GM18873 (cell line): ENCODE measurements around the gene C22orf39.
A peak's percentile ranks its signal among the peaks of the same experiment; 100 is the strongest.

Experiments
- ATAC-seq: cut with Tn5 transposase; IDR thresholded peaks from one replicate; pipeline ENCODE4 v1.9.1; 2021; ENCODE audit warnings: mild to moderate bottlenecking, moderate library complexity, moderate number of reproducible peaks; ENCODE audit not compliant: unreplicated experiment, low FRiP score

C22orf39 gene

DNA sequence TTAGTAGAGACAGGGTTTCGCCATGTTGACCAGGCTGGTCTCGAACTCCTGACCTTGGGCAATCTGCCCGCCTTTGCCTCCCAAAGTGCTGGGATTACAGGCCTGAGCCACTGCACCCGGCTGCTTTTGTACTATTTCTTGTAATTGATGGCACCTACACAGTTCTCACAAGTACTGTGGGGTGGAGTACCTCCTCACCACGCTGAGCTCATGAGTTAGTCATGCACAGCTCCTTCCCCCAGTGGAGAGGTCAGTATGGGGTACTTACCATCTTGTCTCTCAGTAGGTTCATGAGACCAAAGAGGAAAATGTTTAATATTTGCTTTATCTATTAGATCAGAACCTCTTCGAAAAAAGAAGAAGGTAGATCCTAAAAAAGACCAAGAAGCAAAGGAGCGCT lies 13.1 kb downstream of the C22orf39 start:
- ATAC-seq, result no peak

DNA sequence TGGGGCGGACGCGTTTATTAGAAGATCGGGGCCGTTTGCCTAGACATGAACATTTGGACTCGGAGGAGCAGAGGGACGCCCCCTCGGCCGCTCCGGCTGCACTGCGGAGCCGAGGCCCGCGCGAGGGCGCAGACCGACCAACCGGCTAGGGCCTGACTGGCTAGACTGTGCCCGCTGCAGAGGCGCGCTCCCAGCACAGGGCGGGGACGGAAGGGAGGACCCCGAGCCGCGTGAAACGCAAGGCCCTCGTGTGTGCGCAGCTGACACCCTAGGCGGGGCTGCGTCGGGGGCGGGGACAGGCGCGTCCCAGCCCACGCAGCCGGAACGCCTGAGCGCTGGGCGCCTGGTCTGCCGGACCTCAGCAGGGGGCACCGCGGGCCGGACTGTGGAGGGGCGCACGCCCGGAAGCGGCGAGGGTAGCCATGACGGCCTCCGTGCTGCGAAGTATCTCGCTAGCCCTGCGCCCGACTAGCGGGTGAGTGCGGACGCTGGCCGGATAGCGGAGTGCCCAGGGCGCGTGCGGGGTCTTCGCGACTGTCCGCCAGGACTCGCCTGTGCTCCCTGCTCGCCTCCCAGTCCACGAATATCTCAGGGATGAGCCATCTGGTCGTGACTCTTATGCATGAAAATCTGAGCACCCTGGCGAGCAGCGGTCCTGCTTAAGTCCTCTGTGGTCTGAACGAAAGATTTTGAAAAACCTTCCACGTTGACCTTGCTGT lies 15.2 kb downstream of the C22orf39 start, which contains the start of gene MRPL40:
Gene MRPL40, plus strand, starts transcription at position 413 of the 719 bp plus-strand sequence. Its CDS starts 10 bp downstream, at position 423.
- ATAC-seq, result peak; percentile 52

DNA sequence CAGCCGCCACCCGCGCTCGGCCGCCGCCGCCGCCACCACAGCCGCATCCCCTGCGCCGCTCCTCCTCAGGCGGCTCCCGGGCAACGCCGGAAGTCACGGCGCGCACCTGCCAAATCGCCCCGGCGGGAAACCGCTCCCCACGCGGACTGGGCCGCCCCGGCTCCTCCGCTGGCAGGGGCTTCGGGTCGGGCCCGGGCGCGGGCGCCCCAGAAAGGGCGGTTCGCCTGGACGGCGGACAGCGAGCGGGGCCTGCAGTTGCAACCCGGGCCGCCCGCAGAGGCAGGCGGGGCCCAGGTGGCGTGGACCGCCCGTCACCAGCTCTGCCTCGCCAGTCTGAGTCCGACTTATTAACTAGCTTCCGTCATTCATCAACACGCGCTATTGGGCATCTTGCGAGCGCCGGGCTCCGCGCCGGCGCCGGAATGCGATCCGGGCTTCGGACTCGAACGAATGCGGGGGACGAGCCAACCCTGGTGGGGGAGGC lies 15.8 kb downstream of the C22orf39 start, which contains the start of gene HIRA:
Gene HIRA, minus strand, starts transcription at position 85 of the 484 bp plus-strand sequence. CDS start 257 bp downstream, outside the sequence.
- peak; percentile 37 for ATAC-seq

DNA sequence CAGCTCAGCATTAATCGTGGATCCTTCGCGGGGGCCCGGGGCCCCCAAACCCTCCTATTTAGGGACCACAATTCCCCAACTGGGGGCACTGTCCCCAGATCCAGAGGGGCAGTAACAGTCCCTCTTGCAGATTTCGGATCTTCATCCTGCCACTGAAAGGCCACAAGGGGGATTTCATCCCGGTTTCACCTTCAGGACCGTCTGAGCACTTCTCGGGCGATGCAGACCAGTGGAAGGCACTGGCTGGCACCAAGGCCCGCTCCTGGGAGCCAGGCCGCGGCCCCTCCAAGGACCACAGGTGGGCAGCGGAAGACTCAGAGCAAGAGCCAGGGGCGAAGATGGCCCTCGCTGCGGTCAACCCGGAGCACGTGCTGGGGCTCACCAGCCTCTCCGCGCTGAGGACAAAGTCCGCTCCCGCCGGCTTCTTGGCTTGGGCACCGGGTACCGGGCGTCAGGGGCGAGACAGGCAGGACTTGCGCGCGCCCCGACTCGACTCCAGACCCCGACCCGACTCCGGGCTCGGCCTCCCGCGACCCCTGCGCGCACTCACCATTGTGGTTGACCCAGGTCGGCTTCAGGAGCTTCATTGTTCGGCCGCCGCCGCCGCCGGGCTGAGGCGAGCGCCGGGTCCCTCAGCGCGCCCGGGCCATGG lies 16.5 kb downstream of the C22orf39 start:
- no peak for ATAC-seq

DNA sequence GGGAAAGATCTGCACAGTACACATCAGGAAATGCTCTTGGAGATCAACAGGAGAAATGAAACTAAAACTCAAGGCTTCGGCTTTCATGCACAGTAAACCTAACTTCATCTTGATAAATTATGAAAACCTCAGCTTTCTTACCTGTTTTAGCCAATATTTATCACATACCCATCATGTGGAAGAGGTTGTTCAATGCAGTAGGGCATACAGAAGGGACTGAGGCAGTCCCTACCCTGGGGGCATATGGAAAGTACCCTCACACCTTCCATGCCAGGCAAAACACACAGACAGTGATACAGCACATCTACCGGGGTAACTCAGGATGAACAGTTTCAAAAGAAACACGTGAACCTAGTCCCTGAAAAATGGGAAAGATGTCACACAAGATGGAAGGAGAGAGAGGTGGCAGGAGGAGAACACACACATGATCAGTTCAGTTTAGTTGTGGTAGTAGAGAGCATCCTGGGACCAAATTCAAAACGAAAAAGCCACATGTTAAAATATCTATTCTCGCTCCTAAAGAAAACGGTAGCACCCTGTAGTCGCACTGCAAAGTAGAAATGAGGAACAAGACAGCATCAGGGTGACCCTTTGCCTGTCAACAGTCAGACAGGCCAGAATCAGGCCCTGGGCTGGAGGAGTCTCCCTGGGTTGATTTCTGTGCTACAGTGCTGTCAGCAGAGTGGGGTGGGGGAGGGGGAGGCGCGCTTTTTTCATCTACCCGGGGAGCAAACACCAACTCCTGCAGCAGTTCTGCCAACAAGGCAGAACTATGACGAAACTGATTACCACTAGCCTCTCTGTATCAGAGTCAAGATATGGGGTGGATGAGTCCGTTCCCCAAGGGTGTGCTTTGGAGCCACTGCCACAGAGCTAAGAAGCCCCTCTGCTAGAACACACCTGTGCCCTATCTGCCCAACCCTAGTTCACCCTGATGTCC lies 17.3 kb downstream of the C22orf39 start:
- no peak for ATAC-seq

DNA sequence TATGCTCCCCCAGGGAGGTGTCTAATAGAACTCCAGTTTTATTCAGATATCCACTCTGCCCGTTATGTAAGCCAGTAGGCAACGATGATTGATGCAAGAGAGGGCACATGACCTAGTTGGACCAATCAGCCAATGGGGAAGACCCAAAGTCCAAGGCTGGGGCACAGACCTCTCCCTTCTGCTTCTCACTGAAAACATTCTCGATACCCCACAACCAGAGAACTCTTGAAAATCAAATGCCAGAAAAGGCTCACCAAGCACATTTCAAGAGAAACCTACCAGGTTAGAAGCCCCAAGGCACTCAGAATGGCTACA lies 23.4 kb downstream of the C22orf39 start:
- no peak for ATAC-seq

DNA sequence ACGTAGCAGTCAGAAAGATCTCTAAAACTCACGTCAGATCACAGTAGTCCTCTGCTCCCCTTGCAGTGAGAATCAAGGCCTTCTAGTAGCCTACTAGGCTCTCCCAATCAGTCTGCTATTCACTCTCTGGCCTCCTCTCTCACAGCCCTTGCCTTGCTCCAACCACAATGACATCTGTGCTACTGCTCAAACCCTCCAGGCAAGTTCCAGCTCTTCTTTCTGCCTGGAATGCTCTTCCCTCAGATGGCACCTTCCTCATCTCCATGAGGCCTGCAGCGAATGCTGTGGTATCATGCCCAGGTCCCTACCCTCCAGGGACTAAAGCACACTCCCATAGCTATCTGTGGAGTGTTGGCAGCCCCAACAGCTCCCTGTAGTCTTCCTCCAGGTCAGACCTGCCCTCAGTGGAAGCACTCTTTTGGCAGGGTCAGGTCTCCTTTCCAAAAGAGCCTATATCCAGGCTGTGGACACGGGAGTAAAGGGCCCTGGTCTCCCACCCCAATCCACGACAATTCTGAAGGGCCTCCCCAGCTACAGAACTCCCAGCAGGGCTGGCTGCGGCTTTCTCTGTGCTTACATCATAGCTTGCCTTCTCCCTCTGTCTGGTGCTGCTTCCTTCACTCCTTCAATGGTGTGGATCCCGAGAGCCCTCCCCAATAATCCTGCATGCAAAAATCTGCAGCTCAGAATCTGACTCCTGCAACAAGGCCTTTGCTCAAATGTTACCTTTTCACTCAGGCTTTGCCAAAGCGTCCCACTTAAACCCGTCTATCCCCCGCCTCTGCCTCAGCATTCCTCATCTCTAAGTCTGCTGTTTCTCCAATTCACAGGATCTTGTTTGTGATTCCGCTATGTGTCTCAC lies 24.8 kb downstream of the C22orf39 start:
- no peak for ATAC-seq

DNA sequence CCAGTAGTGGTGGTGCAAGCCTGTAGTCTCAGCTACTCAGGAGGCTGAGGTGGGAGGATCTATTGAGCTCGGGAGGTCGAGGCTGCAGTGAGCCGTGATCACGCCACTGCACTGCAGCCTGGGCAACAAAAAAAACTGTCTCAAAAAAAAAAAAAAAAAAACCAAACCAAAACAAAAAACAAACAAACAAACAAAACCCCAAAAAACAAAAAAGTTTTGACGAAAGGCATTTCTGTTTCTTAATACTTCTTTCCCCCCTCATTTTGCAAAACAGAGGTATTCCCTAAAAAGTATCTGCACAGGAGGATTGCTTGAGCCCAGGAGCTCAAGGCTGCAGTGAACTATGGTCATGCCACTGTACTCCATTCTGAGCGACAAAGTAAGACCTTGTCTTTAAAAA lies 27.2 kb downstream of the C22orf39 start:
- no peak for ATAC-seq

DNA sequence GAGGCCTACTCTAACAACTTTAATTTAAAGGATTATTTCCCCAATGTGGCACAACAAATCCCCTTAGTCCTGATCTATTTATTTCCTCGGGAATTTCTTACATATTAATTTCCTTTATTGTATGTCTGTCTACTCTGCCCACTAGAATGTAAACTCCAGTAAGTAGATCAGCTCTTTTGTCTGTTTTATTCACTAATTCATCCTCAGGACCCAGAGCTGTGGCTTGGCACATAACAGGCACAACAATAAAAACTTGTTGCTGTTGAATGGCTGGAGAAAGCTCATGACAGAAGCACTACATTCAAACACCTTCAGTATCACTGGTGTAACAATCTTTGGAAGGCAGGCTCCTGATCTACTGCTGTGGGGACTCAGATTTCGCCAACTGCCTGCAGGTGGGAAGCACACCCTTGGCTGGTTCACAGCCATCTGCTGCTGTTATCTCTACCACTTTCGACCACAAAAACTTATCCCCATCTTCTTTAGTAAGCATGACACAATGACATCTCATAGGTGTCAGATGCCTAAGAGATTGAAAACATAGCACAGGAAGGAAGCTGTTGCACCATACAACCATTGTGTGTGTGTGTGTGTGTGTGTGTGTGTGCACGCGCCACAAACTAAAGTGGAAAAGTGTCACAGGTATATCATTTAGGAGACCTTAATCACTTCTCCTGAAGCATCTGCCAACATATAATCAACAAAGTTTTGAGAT lies 27.9 kb downstream of the C22orf39 start:
- no peak for ATAC-seq

DNA sequence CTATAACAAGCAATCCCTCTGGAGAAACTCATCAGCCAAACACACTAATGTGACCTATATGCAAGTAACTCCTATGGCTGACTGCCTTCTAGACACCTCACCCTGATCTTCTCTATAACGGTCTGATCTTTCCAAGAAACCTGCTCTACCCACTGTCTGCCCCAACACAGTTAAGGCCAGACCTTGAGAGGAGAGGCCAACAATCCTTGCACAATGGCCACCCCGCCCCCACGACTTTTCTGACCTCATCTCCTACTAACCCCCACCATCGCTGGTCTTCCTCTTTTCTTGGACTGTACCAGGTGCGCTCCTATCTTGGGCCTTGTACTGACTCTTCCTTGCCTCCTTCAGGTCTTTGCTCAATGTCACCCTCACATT lies 28.4 kb downstream of the C22orf39 start:
- ATAC-seq, result no peak

DNA sequence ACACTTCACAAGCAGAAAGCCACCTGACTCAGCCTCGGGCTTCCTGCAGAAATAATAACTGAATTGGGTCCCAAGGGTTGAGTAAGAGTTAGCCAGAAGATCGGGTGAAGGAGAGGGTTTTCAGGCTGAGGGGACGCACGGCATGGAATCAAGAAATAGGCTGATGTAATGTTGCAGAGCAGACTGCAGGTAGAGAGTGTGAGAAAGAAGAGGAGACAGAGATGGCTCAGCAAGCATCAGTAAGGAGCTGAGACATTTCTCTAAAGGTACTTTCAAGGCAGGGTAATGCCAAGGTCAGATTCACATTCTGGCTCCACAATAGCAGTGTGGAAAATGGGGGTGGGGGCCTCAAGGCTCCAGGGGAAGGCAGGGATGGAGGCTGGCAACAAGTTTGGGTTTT lies 34.6 kb downstream of the C22orf39 start:
- ATAC-seq, result no peak

DNA sequence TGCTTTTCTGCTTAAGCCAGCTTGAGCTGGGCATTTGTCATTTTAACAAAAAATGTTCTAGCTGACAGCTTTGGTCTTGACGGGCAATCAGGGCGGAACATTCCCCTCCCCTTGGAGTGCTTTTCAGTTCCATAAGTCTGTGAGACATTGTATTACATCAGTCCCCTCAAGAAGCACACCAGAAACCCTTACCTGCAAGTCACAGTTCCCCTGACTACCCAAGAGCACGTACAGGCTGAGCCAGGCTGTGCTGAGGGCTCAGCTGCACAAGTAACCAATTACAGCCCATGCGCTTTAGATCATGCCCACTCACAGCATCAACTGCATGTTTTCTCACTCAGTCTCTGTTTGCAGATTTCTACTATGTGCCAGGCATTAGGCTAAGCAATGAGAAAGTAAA lies 35.0 kb downstream of the C22orf39 start:
- no peak for ATAC-seq

DNA sequence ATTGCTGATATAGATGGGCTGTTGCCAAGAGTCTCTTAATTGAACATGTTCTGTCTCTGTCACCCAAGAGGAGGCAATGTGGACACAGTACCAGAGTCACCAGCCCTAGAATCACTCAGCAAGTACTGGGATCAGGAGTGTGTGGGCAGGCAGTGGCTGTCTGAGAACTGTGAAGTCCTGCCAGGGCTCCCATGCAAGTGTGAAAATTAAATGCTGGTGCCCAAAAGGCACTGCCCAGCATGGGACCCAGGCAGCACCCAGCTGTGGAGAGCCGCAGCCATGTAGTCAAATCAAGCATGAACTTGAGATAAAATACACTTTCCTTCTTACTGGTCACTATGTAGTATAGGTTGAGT lies 35.8 kb downstream of the C22orf39 start:
- ATAC-seq, result no peak

DNA sequence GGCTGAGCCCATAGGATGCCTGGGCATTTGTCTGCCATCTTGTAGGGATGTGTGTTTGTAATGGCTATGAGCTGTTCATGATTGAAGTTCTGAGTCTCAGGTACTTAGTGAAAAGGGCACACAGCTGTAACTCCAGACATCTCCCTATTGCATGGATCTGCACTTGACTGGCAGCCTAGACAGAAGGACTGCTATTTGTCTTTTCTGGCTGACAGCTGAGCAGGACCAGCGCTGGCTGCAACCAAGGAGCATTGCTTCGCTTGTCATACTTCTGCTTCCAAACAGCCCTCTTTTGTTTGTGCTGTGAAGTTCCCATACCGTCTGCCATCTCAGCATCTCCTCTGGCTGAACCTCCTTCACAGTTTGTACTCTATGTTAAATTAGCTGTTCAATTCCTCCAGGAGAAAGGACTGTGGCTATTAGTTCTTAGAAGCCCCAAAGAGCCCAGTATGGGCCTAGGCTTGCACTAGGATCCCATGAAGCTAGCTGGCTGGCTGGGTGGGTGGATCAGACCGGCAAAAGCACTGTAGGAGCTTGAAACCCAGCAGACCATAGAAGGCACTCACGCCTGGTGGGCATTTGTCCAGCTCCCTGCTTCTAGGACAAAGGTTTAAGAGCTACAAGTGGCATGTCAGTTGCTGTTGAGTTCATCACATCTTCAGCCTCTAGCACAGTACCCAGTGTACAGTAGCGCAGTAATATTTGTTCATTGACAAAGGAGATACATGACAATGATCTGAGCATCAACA lies 36.4 kb downstream of the C22orf39 start:
- no peak for ATAC-seq

DNA sequence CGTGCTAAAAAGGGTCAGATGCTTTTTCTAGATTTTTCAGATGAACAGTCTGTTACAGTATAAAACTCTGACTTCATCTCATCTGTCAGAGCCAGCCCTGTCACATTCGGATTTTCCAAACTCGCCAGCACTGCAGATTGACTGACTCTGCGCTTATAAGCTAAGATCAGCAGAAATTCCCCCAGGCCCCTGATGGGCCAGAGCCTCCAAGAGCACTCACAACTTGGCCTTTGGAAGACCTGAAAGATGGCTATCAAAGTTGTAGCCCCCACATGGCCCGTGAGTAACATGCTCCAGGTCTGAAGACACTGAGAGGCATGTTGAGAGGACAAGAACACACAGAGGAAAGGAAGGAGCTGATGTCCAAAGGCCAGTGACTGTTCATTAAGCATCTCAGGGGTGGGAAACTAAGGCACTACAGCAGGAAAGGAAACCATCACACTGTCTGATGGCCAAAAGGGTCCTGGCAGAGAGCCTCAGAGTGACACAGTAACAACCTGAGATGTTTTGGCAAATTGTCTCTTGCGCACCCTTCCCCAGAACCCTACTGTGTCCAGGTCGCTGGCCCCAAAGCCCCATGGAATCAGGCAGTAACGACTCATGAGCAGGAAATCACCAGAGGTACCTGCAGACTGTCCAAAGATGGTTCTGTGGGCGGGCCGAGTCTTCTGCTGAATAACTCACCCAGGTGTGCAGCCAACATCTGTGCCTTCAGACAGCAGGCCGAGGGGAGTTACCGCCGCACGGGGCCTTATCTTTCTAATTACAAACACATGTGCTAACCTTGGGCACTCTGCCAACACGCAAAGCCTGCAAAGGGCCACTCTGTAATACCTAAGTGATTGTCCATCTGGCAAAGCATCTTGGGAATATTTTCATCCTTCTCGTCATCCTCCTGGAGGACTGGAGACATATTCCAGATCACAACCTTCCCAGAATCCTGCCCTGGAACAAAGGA lies 39.6 kb downstream of the C22orf39 start:
- ATAC-seq, result no peak

DNA sequence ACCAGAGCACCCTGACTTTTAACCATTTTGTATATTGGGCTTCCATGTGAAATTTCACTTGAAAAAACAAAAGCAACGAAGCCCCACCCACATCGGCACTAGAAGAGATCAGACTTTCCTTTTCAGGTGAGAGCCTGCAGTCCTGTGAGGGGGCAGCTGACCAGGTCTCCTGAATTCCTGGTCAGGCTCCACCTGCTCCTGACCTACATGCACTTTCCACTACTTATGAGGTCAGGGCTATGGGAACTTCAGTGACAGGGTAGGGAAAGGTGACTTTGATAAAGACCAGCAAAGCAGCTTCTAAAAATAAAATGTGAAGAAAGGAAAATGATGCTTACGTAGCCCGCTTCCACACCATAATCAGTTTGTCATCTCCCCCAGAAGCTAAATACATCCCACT lies 40.7 kb downstream of the C22orf39 start:
- no peak for ATAC-seq

DNA sequence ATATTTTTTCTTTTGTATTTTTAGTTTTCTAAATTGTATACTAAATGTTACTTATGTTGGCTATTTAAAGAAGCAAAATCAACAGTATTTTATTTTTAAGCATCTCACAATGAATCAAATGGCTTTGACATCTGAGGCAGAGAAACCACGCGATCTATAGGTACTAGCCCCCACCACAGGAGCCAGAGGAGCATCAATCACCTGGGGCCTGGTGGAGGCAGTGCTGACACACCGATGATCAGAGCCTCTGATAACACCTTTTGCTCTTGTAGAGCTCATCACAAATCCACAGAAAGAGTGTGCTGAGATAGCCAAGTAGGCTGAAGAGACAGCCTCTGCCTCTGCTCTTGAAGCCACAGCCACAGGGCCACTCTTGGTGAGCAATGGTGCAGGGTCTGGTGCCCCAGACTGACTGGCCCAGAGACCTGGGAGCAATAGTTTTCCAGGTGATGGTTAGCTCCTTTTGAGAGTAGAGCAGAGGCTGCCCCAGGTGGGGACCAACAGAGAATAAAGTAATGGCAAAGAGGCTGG lies 41.2 kb downstream of the C22orf39 start:
- ATAC-seq, result no peak
